Endometrial microvascular endothelial cells (primary cell): Measurements from ENCODE around the gene DZIP1. TPM values are rescaled to one million over a fixed set of nuclear protein-coding genes. Genes with fewer than 3 reads are reported as not detected.
"Not testable (repeated sequence)": the region's sequence is repeated elsewhere in the genome, so short reads cannot be mapped to it uniquely, and the experiment has no call there.

Experiments used
- in situ Hi-C: cut with HindIII; loops from 2 replicates; pipeline ENCODE4 v1.10.0; 2017; ENCODE audit warnings: low sequenced_read_pairs, low pct_unique_long_range_greater_than_20kb; ENCODE audit errors: inconsistent ontology term
- total RNA-seq: library from RNA; depleted of rRNA; stranded (reverse); fragments of >200 nt; gene quantifications from one replicate; pipeline ENCODE4 v1.2.3, GENCODE V29; 2015; ENCODE audit errors: inconsistent ontology term

DZIP1 gene
- total RNA-seq = 9.9 TPM

GRCh38 chr13:95644601-95645052, at the start of gene DZIP1:
DZIP1 (minus strand) TSS chr13:95644706; CDS start chr13:95642029, 2,677 bp downstream.
- in situ Hi-C loops = no loop called here

GRCh38 chr13:95690986-95691385, 46.5 kb upstream of the DZIP1 start:
- in situ Hi-C loops = not testable (repeated sequence)

- in situ Hi-C loops = no loop called here
Measured at GRCh38 chr13:95689582-95689926, 45.0 kb upstream of the DZIP1 start.

- in situ Hi-C loops = not testable (repeated sequence)
Measured at GRCh38 chr13:95684960-95685359, 40.5 kb upstream of the DZIP1 start.

- in situ Hi-C loops = no loop called here
Measured at GRCh38 chr13:95684418-95684817, 39.9 kb upstream of the DZIP1 start.

- in situ Hi-C loops = no loop called here
Measured at GRCh38 chr13:95679722-95680121, 35.2 kb upstream of the DZIP1 start.

GRCh38 chr13:95678967-95679366, 34.5 kb upstream of the DZIP1 start:
- in situ Hi-C loops = no loop called here

- in situ Hi-C loops = no loop called here
Measured at GRCh38 chr13:95677564-95678266, 33.2 kb upstream of the DZIP1 start.

- in situ Hi-C loops = no loop called here
Measured at GRCh38 chr13:95676762-95677563, 32.5 kb upstream of the DZIP1 start, which contains the start of gene DNAJC3. DNAJC3 (plus strand) TSS chr13:95677139; CDS start chr13:95677256, 117 bp downstream.

GRCh38 chr13:95676105-95676761, 31.7 kb upstream of the DZIP1 start:
- in situ Hi-C loops = no loop called here

- in situ Hi-C loops = no loop called here
Measured at GRCh38 chr13:95671597-95671996, 27.1 kb upstream of the DZIP1 start.

GRCh38 chr13:95667235-95667634, 22.7 kb upstream of the DZIP1 start:
- in situ Hi-C loops = not testable (repeated sequence)

GRCh38 chr13:95660981-95661581, 16.6 kb upstream of the DZIP1 start:
- in situ Hi-C loops = no loop called here

- in situ Hi-C loops = no loop called here
Measured at GRCh38 chr13:95659500-95659899, 15.0 kb upstream of the DZIP1 start.

- in situ Hi-C loops = no loop called here
Measured at GRCh38 chr13:95656386-95657015, 12.0 kb upstream of the DZIP1 start.

- in situ Hi-C loops = no loop called here
Measured at GRCh38 chr13:95652821-95653220, 8.3 kb upstream of the DZIP1 start.

- in situ Hi-C loops = no loop called here
Measured at GRCh38 chr13:95652244-95652764, 7.8 kb upstream of the DZIP1 start.

GRCh38 chr13:95650696-95651095, 6.2 kb upstream of the DZIP1 start:
- in situ Hi-C loops = no loop called here

GRCh38 chr13:95647321-95647720, 2.8 kb upstream of the DZIP1 start:
- in situ Hi-C loops = no loop called here
